ENCODE data around the gene CLEC2D.

Gene CLEC2D

DNA sequence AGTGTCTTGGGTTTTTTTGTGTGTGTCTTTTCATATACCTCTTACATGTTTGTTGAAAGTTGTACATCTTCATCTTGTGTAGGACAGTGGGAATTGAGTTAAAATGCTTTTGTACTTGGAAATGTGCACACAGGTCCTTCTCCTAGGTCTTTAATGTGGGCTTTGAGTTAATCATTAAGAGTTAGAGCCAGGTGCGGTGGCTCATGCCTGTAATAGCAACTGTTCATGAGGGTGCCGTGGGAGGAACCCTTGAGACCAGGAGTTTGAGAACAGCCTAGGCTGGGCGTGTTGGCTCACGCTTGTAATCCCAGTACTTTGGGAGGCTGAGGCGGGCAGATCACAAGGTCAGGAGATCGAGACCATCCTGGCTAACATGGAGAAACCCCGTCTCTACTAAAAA, 49.5 kb downstream of the CLEC2D start:
- TF ChIP-seq, protein P1, sequence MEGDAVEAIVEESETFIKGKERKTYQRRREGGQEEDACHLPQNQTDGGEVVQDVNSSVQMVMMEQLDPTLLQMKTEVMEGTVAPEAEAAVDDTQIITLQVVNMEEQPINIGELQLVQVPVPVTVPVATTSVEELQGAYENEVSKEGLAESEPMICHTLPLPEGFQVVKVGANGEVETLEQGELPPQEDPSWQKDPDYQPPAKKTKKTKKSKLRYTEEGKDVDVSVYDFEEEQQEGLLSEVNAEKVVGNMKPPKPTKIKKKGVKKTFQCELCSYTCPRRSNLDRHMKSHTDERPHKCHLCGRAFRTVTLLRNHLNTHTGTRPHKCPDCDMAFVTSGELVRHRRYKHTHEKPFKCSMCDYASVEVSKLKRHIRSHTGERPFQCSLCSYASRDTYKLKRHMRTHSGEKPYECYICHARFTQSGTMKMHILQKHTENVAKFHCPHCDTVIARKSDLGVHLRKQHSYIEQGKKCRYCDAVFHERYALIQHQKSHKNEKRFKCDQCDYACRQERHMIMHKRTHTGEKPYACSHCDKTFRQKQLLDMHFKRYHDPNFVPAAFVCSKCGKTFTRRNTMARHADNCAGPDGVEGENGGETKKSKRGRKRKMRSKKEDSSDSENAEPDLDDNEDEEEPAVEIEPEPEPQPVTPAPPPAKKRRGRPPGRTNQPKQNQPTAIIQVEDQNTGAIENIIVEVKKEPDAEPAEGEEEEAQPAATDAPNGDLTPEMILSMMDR (IDR thresholded peaks at IDR 0.05): no peak
- no peak overlapping the region for H3K27ac ChIP-seq

DNA sequence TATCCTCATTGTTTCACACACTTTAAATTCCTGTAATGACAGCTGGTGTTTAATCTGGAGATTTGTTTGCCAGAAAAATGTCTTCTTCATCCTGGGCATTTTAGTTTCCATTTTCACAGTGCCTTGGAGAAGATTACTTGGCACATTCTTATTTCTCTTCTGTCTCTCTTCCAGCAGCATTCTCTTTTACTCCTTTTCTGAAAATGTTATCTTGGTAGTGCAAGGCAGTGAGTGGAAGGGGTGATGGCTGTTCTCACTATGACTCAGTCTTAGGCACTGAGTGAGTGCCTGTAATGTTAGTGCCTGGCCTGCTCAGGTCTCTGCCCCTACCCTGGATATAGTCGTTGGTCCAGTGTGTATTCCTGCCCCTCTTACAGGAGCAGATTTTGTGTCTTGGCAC, 50.3 kb downstream of the CLEC2D start:
- no peak overlapping the region for H3K27ac ChIP-seq
- TF ChIP-seq, protein P1 (IDR thresholded peaks at IDR 0.05): no peak
- TF ChIP-seq ZFX (IDR thresholded peaks at IDR 0.05; ENCODE audit: borderline replicate concordance): no peak

DNA sequence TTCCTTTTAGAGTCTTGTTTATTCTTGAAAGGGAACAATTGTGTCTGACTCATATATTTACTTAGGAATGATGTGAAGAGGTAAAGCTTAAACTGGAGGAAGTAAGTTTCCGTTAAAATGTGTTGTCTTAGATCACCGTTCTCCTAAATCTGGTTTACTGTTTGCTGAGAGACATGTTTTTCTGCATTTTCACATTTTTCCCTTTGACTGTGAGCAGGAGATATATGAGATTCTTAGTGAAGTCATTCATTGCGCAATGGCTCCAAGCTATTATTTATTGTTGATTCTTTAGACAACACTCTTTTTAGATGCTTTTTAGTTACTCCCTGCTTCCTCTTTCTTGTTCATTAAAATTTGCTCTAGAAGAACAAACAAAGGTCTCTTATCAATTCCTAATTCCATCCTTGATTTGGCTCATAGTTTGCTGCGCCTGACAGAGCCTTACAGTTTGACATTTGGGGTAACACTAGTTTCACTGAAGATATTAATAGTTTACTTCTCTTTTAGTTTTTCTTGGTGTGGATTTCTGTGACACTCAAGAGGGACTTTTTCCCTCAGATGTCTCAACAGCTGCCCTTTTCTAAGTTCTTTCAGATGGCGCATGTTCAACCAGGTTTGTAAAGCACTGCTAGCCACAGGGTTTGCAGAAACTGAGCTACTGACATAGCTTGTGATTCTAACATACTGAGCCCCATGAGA, 52.0 kb downstream of the CLEC2D start:
- peak overlapping the region; percentile 55 for H3K27ac ChIP-seq
- TF ChIP-seq ZFX (IDR thresholded peaks at IDR 0.05; ENCODE audit: borderline replicate concordance): no peak
- TF ChIP-seq, protein P1 (IDR thresholded peaks at IDR 0.05): no peak

DNA sequence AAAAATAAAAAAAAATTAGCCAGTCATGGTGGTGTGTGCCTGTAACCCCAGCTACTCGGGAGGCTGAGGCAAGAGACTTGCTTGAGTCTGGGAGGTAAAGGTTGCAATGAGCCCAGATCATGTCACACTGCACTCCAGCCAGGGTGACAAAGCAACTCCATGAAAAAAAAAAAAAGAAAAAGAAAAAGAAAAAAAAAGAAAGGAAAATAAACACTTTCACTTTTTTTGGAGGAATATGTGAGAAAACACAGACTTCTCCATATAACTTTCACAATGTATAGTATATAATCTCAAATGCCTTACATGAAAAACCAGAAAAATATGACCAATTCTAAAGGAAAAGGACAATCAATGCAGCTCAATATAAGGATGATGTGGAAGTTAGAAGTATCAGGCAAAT, 54.5 kb downstream of the CLEC2D start:
- H3K27ac ChIP-seq: no peak overlapping the region
- TF ChIP-seq, protein P1 (IDR thresholded peaks at IDR 0.05): no peak
- TF ChIP-seq ZFX (IDR thresholded peaks at IDR 0.05; ENCODE audit: borderline replicate concordance): no peak

DNA sequence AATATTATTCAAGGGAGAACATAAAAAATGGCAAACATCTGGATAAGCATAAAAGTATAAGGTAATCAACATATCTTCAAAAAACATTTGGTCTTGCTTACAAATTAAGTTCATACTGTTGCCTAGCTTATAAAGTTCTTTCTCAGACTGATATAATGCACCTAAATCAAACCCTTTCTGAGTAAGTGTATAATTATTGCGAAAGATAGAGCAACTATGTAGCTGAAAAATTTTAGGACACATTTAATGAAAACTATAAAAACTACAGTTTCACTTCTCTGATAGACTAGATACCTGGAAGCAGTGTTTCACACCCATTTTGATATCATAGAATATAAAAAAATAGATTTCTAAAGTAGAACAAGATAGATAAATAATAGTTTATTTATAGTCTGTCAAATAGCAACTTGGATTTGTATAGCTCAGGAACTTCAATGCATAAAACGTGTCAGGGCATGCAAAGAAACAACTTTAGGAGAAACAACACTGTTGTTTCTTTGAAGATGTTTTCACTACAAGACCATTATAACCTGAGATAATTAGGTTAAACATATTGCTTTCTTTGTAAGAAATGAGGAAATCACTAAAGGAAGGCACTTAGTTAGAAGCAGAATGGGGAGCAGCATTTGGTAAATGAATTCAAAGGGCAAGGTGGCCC, 55.8 kb downstream of the CLEC2D start:
- TF ChIP-seq, protein P1 (IDR thresholded peaks at IDR 0.05): no peak
- no peak for TF ChIP-seq ZFX (IDR thresholded peaks at IDR 0.05; ENCODE audit: borderline replicate concordance)
- H3K27ac ChIP-seq: no peak overlapping the region

DNA sequence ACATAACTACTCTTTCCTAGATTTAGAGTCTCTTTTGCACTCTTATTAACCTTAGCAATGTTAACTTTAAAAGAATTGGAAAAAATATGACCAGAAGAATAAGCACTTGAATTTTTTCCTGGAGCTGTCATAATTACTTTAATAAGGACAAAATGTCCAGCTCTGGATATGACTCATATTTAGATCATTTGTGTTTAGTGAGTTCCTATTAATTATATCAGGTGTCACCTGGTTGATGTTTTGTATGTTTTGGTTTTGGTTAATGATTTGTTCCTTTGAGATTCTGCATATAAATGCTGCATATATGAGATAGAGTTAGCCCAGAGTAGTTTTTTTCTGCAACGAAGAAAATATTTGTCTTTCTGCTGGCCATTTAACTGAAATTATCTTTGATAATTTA, 58.3 kb downstream of the CLEC2D start:
- peak overlapping the region; percentile 3; the same call in 1 of the 2 replicates for H3K27ac ChIP-seq
- TF ChIP-seq, protein P1 (IDR thresholded peaks at IDR 0.05): no peak
- TF ChIP-seq ZFX (IDR thresholded peaks at IDR 0.05; ENCODE audit: borderline replicate concordance): no peak

DNA sequence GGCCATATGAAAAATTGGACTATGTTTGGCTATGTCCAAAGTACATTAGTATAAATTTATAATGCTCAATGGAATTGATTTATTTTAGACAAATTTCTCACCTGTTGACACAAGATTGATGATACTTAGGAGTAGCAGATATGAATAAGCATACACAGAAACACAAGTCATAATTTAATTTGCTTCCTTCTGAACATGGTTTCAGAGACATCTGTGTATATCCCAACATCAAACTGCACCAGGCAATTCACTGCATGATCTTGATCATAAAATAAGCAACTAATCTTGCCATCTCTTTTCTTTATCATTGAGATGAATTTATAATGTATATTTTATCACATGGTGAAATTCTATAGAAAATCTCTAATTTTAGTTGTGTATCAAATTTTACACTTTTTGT, 59.6 kb downstream of the CLEC2D start:
- TF ChIP-seq, protein P1 (IDR thresholded peaks at IDR 0.05): no peak
- no peak for TF ChIP-seq ZFX (IDR thresholded peaks at IDR 0.05; ENCODE audit: borderline replicate concordance)
- H3K27ac ChIP-seq: no peak overlapping the region
